CD1c-positive myeloid dendritic cell (primary cell): ENCODE results near the gene PRR19.

ENCODE experiments used
- DNase-seq: peaks from one replicate; pipeline ENCODE4 v3.0.0-alpha.2; 2016; ENCODE audit errors: extremely low spot score

The PRR19 gene

GRCh38 chr19:42294471-42295137 lies 7.3 kb upstream of the PRR19 start:
- DNase-seq, result no peak

GRCh38 chr19:42295342-42295741 lies 6.6 kb upstream of the PRR19 start:
- DNase-seq, result no peak

- peak; percentile 80 for DNase-seq
These were observed 6.0 kb upstream of the PRR19 start for GRCh38 chr19:42295831-42296525.

GRCh38 chr19:42297039-42297438 lies 4.9 kb upstream of the PRR19 start:
- no peak for DNase-seq

GRCh38 chr19:42303101-42303464 lies 1.2 kb downstream of the PRR19 start:
- no peak for DNase-seq

GRCh38 chr19:42303876-42304275 lies 1.9 kb downstream of the PRR19 start:
- DNase-seq, result no peak

GRCh38 chr19:42306646-42307045 lies 4.7 kb downstream of the PRR19 start:
- DNase-seq, result no peak

GRCh38 chr19:42309686-42310085 lies 7.8 kb downstream of the PRR19 start:
- no peak for DNase-seq

GRCh38 chr19:42311657-42312056 lies 9.7 kb downstream of the PRR19 start:
- no peak for DNase-seq

GRCh38 chr19:42312370-42312769 lies 10.4 kb downstream of the PRR19 start:
- no peak for DNase-seq

- DNase-seq, result peak; percentile 37
These were observed 11.3 kb downstream of the PRR19 start, which contains the start of gene TMEM145 for GRCh38 chr19:42313096-42313839. Gene TMEM145, plus strand, starts transcription at chr19:42313309. Its CDS starts 68 bp downstream, at chr19:42313377.

- DNase-seq, result no peak
These were observed 12.2 kb downstream of the PRR19 start for GRCh38 chr19:42313840-42314755.

- no peak for DNase-seq
These were observed 13.1 kb downstream of the PRR19 start for GRCh38 chr19:42315024-42315423.

- DNase-seq, result peak; percentile 52
These were observed 14.6 kb downstream of the PRR19 start for GRCh38 chr19:42316223-42317211.

GRCh38 chr19:42317535-42317934 lies 15.6 kb downstream of the PRR19 start:
- DNase-seq, result no peak

GRCh38 chr19:42322305-42322704 lies 20.4 kb downstream of the PRR19 start:
- DNase-seq, result no peak

- no peak for DNase-seq
These were observed 21.5 kb downstream of the PRR19 start for GRCh38 chr19:42323473-42323851.

- peak; percentile 56 for DNase-seq
These were observed 22.1 kb downstream of the PRR19 start for GRCh38 chr19:42323852-42324654.

- no peak for DNase-seq
These were observed 22.8 kb downstream of the PRR19 start for GRCh38 chr19:42324655-42325307.
